UCSD-AML1 (cell line): Measurements from ENCODE around the gene SCNN1G.
"Not testable (repeated sequence)": the region's sequence is repeated elsewhere in the genome, so short reads cannot be mapped to it uniquely, and the experiment has no call there.

ENCODE experiments used
- DNase-seq: peaks from one replicate; lab custom pipeline; 2025; ENCODE audit not compliant: unreplicated experiment; lab: John Stamatoyannopoulos, UW

The SCNN1G gene

DNA sequence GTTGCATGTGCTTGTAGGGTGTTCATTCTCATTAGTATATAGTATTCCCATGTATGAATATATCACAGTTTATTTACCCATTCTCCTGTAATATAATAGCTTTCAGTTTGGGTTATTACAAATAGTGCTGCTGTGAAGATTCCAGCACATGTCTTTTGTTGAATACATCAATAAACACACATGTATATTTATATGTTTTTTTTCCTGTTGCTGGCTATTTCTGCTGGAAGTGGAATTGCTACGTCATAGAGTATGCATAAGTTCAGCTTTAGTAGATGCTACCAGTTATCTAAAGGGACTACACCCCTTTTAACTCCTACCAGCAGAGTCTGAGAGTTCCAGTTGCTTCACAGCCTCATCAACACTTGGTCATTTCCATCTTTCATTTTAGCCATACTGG, 67.3 kb downstream of the SCNN1G start:
- DNase-seq, result no peak

DNA sequence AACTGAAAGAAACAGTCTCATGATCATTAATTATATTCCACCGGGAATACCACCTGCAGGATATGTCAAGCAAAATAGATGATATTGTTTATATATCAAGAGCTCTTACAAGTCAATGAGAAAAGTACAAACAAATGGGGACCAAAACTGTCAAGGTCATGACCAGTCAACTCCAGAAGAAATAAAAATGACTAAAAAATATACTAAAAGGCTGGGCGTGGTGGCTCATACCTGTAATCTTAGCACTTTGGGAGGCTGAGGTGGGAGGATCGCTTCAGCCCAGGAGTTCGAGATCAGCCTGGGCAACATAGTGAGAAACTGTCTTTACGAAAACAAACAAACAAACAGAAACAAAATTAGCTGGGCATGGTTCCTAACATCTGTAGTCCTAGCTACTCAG, 69.8 kb downstream of the SCNN1G start:
- DNase-seq, result no peak

DNA sequence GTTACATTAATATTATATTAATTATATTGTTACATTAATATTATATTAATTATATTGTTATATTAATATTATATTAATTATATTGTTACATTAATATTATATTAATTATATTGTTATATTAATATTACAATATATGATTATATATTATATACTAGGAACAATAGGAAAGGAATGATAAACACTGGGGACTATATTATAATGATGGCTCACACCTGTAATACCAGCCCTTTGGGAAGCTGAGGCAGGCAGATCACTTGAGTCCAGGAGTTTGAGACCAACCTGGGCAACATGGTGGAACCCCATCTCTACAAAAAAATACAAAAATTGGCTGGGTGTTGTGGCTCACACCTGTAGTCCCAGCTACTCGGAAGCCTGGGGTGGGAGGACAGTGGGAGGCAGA, 71.1 kb downstream of the SCNN1G start:
- DNase-seq, result not testable (repeated sequence)

DNA sequence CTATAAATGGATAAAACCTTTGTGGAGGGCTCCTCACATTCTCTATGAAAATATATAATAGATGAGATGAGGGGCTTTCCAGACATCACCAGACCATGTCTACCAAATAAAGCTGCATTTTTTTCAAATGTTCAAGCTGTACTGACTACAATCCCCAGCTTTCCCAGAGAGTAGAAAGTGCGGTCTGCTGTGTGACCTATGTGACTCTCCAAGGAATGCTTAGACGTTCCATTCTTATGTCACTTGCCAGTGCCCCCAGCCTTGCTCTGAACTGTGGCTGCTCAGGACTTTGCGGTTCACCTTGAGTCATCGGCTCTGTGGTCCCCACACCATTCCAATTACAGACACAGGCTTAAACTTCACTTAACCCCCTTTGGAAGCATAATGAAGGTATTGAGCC, 71.8 kb downstream of the SCNN1G start:
- no peak for DNase-seq

GRCh38 chr16:23255000-23255399, 72.5 kb downstream of the SCNN1G start:
- no peak for DNase-seq

DNA sequence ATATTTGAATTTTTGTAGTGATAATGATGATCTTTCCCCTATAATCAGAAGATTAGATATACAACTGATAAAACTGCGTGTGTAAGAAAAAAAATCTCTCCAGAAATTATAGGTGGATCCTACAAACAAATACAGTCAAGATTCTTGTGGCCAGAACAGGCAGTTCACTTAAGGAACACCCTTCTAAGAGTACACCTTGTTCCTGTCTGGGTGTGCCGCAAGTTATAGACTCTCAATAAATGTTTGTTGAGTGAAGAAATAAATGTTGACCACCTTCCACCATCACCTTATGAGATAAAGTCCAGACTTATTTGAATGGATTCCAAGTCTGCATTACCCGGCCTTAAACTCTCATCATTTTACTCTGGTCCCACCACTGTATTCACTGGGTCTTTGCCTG, 73.9 kb downstream of the SCNN1G start:
- no peak for DNase-seq

- no peak for DNase-seq
These were observed 75.1 kb downstream of the SCNN1G start for GRCh38 chr16:23257682-23258081.

DNA sequence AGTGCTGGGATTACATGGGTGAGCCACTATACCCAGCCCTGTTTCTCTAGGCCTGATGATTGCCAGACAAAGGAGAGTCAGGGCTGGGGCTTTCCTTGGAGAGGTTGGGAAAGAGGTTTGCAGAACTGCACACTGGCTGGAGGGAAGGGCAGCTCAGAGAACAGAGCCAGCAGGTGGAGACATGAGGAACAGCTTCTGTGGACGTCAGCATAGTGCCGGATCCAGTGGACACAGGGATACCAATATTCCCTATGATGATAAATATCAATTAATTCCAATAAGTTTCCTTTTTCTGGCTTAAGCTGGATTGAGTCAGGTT, 76.3 kb downstream of the SCNN1G start:
- DNase-seq, result no peak
